Neutrophil (primary cell): Measurements from ENCODE around the gene INPP5B.

Experiments used
- H3K27ac ChIP-seq: fragments of 200-600 bp; sonication (generic); 2 replicates; pipeline ENCODE4 v1.5.1; 2016; ENCODE audit warnings: mild to moderate bottlenecking, moderate library complexity
- H3K27me3 ChIP-seq: fragments of 200-600 bp; sonication (generic); 2 replicates; pipeline ENCODE4 v1.6.0; 2016; ENCODE audit warnings: mild to moderate bottlenecking
- H3K36me3 ChIP-seq: fragments of 200-600 bp; sonication (generic); 2 replicates; pipeline ENCODE4 v1.5.1; 2017
- H3K4me1 ChIP-seq, 2 experiments: fragments of 200-600 bp in 1 of 2; sonication (generic) in 1 of 2; 1 replicate in 1 of 2; 2 replicates in 1 of 2; pipeline versions ENCODE4 v1.5.1 to v1.6.1; 2013 to 2016; ENCODE audit warnings: low read depth in 1 of 2, low read length in 1 of 2, mild to moderate bottlenecking in 1 of 2, moderate library complexity in 1 of 2; ENCODE audit not compliant: control insufficient read depth in 1 of 2, insufficient read depth in 1 of 2
- H3K4me3 ChIP-seq, 2 experiments: fragments of 200-600 bp in 1 of 2; sonication (generic) in 1 of 2; 1 replicate in 1 of 2; 2 replicates in 1 of 2; pipeline ENCODE4 v1.5.1; 2013 to 2016; ENCODE audit warnings: low read depth in 1 of 2, low read length in 1 of 2, mild to moderate bottlenecking in 1 of 2, moderate library complexity in 1 of 2
- H3K9me3 ChIP-seq: fragments of 200-600 bp; sonication (generic); 2 replicates; pipeline ENCODE4 v1.5.1; 2016
- CTCF ChIP-seq: fragments of 200-600 bp; sonication (generic); IDR thresholded peaks from 2 replicates; pipeline ENCODE4 v1.5.1; 2016; ENCODE audit warnings: antibody characterized with exemption

The INPP5B gene

GRCh38 chr1:37951041-37951782 lies 4.4 kb upstream of the INPP5B start:
- Histone ChIP-seq H3K27me3 (no peaks in the 10 kb centered on the region), H3K36me3 (peaks cover 2% of the 10 kb centered on the region), H3K4me1 (peaks cover 12 to 13% of the 10 kb centered on the region in 2 experiments), H3K27ac (no peak overlapping the region), H3K9me3 (no peaks in the 10 kb centered on the region), H3K4me3 (no peak overlapping the region)
- TF ChIP-seq CTCF: no peak

- Histone ChIP-seq H3K27ac (no peak overlapping the region), H3K9me3 (no peaks in the 10 kb centered on the region), H3K4me1 (peaks cover 18 to 20% of the 10 kb centered on the region in 2 experiments), H3K27me3 (no peaks in the 10 kb centered on the region), H3K36me3 (no peaks in the 10 kb centered on the region), H3K4me3 (no peak overlapping the region)
- no peak for TF ChIP-seq CTCF
These were observed 2.8 kb upstream of the INPP5B start for GRCh38 chr1:37949524-37950152.

- Histone ChIP-seq H3K27ac (no peak overlapping the region), H3K27me3 (no peaks in the 10 kb centered on the region), H3K9me3 (no peaks in the 10 kb centered on the region), H3K4me1 (peaks cover 18 to 20% of the 10 kb centered on the region in 2 experiments), H3K4me3 (no peak overlapping the region), H3K36me3 (no peaks in the 10 kb centered on the region)
- TF ChIP-seq CTCF: no peak
These were observed 2.0 kb upstream of the INPP5B start for GRCh38 chr1:37948841-37949240.

- H3K4me1 ChIP-seq: peaks cover 18 to 20% of the 10 kb centered on the region in 2 experiments
- peaks cover 3% of the 10 kb centered on the region for H3K36me3 ChIP-seq
- H3K27ac ChIP-seq: no peak overlapping the region
These were observed 1.3 kb upstream of the INPP5B start for GRCh38 chr1:37948166-37948565.

GRCh38 chr1:37947364-37947763 lies 511 bp upstream of the INPP5B start:
- peak overlapping the region; percentile 53 to 62 for H3K4me3 ChIP-seq
- no peaks in the 10 kb centered on the region for H3K27me3 ChIP-seq
- TF ChIP-seq CTCF: no peak
- H3K4me1 ChIP-seq: peaks cover 18 to 20% of the 10 kb centered on the region in 2 experiments
- no peaks in the 10 kb centered on the region for H3K9me3 ChIP-seq
- peaks cover 4% of the 10 kb centered on the region for H3K36me3 ChIP-seq
- no peak overlapping the region for H3K27ac ChIP-seq

More at GRCh38 chr1:37948166-37948565, 1.3 kb upstream of the INPP5B start:
- no peaks in the 10 kb centered on the region for H3K9me3 ChIP-seq
- no peaks in the 10 kb centered on the region for H3K27me3 ChIP-seq
- no peak overlapping the region for H3K4me3 ChIP-seq
- no peak for TF ChIP-seq CTCF
